Endothelial cell of umbilical vein (primary cell): ENCODE results near the gene DGKB. TPM values are rescaled to one million over a fixed set of nuclear protein-coding genes. Genes with fewer than 3 reads are reported as not detected.

ENCODE experiments used
- BruUV-seq: library from RNA; stranded (reverse); fragments of 400-500 nt; replicated peaks from 2 replicates; lab custom pipeline; 2021; lab: Mats Ljungman, UMichigan
- CTCF ChIA-PET: fragments of 300-600, 350-600 bp; sonication (Branson Sonifier 250); formaldehyde crosslinking; loops from one replicate; lab custom pipeline; 2021; ENCODE audit warnings: antibody characterized with exemption, inconsistent platforms; lab: Charles Lee
- POLR2A ChIA-PET: fragments of 300-600, 350-600 bp; sonication (Branson Sonifier 250); formaldehyde crosslinking; loops from one replicate; lab custom pipeline; 2021; ENCODE audit warnings: antibody characterized with exemption, inconsistent platforms; lab: Charles Lee
- DNase-seq: peaks from one replicate; pipeline ENCODE4 v3.0.0-alpha.2; 2011; ENCODE audit warnings: low read depth, low spot score
- FAIRE-seq: peaks from 2 replicates; lab custom pipeline; 2011; peaks lifted over from hg19 to GRCh38; lab: Jason Lieb, UNC
- H2AFZ ChIP-seq: 2 replicates; pipeline ENCODE4 v1.6.0; 2012; ENCODE audit warnings: low read depth, low read length, control low read depth, inconsistent platforms
- H3K27ac ChIP-seq: 2 replicates; pipeline ENCODE4 v1.5.1; 2011; ENCODE audit warnings: low read depth, mild to moderate bottlenecking, control low read depth, low read length, moderate library complexity; ENCODE audit not compliant: insufficient read depth
- H3K27me3 ChIP-seq, 2 experiments: 2 replicates each; pipeline versions ENCODE4 v1.6.0 to v1.6.1; 2011; ENCODE audit warnings: low read length in 2 of 2, mixed read lengths in 1 of 2; ENCODE audit not compliant: control insufficient read depth in 2 of 2, insufficient read depth in 2 of 2
- H3K36me3 ChIP-seq, 2 experiments: 2 replicates in 1 of 2; 3 replicates in 1 of 2; pipeline ENCODE4 v1.5.1; 2011; ENCODE audit warnings: low read length in 2 of 2, mild to moderate bottlenecking in 1 of 2, moderate library complexity in 1 of 2; ENCODE audit not compliant: control insufficient read depth in 2 of 2, insufficient read depth in 2 of 2; ENCODE audit errors: extremely low read depth in 1 of 2
- H3K4me1 ChIP-seq: 3 replicates; pipeline ENCODE4 v1.5.1; 2011; ENCODE audit warnings: mild to moderate bottlenecking, low read length; ENCODE audit not compliant: control insufficient read depth, insufficient read depth; ENCODE audit errors: extremely low read depth
- H3K4me2 ChIP-seq: 2 replicates; pipeline ENCODE4 v1.6.1; 2011; ENCODE audit warnings: low read length, control low read depth, mixed read lengths; ENCODE audit not compliant: insufficient read depth
- H3K4me3 ChIP-seq, 3 experiments: fragments of 200-600 bp in 1 of 3; sonication (generic), shearing (Covaris generic) in 1 of 3; replicated peaks in 1 of 3; 2 replicates each; pipeline ENCODE4 v1.5.1; 2011 to 2016; ENCODE audit warnings: control low read depth in 3 of 3, low read length in 3 of 3, mild to moderate bottlenecking in 2 of 3, inconsistent platforms in 1 of 3, low read depth in 1 of 3, moderate library complexity in 1 of 3; ENCODE audit not compliant: insufficient read depth in 1 of 3
- H3K79me2 ChIP-seq: 2 replicates; pipeline ENCODE4 v1.6.0; 2012; ENCODE audit warnings: low read length, inconsistent platforms; ENCODE audit not compliant: control insufficient read depth, insufficient read depth
- H3K9ac ChIP-seq: replicated peaks from 2 replicates; pipeline ENCODE3; 2011; ENCODE audit warnings: low read length, control low read depth; ENCODE audit not compliant: insufficient read depth; ENCODE audit errors: extremely low read depth
- H3K9me1 ChIP-seq: replicated peaks from 3 replicates; pipeline ENCODE4 v1.6.0; 2011; ENCODE audit warnings: mild to moderate bottlenecking, low read length; ENCODE audit not compliant: control insufficient read depth, insufficient read depth; ENCODE audit errors: extremely low read depth
- H3K9me3 ChIP-seq: replicated peaks from 2 replicates; pipeline ENCODE4 v1.5.1; 2012; ENCODE audit warnings: low read length, inconsistent platforms; ENCODE audit not compliant: control insufficient read depth, insufficient read depth
- H4K20me1 ChIP-seq: replicated peaks from 2 replicates; pipeline ENCODE3; 2011; ENCODE audit warnings: mild to moderate bottlenecking, low read length; ENCODE audit not compliant: control insufficient read depth, insufficient read depth; ENCODE audit errors: extremely low read depth
- CTCF ChIP-seq, 2 donors: IDR thresholded peaks; 1 replicate in 1 of 2; 2 replicates in 1 of 2; pipeline ENCODE4 v1.5.1; 2011; ENCODE audit warnings: low read length in 2 of 2, mild to moderate bottlenecking in 2 of 2, moderate library complexity in 2 of 2, control low read depth in 1 of 2, inconsistent platforms in 1 of 2, low read depth in 1 of 2; ENCODE audit not compliant: insufficient read depth in 1 of 2; ENCODE audit errors: extremely low read depth in 1 of 2
- EZH2 ChIP-seq: IDR thresholded peaks from 2 replicates; pipeline ENCODE4 v1.6.1; 2012; ENCODE audit warnings: borderline replicate concordance, low read depth, mild to moderate bottlenecking, moderate library complexity, low read length, inconsistent platforms; ENCODE audit not compliant: severe bottlenecking
- FOS ChIP-seq: IDR thresholded peaks from 2 replicates; pipeline ENCODE4 v1.6.1; 2011; ENCODE audit warnings: mild to moderate bottlenecking, low read length, moderate library complexity, borderline replicate concordance; ENCODE audit not compliant: insufficient read depth
- GATA2 ChIP-seq: IDR thresholded peaks from 2 replicates; pipeline ENCODE4 v1.7.0; 2011; ENCODE audit warnings: low read depth, mild to moderate bottlenecking, moderate library complexity, mixed read lengths, low read length; ENCODE audit not compliant: insufficient read length, insufficient read depth
- JUN ChIP-seq: IDR thresholded peaks from 2 replicates; pipeline ENCODE4 v1.6.1; 2011; ENCODE audit warnings: borderline replicate concordance, low read depth; ENCODE audit not compliant: insufficient read length, insufficient read depth
- MAX ChIP-seq: IDR thresholded peaks from 2 replicates; pipeline ENCODE4 v1.6.1; 2011; ENCODE audit not compliant: insufficient read depth, insufficient read length
- MYC ChIP-seq: IDR thresholded peaks from one replicate; pipeline ENCODE4 v1.6.1; 2011; ENCODE audit warnings: mild to moderate bottlenecking, low read depth, low read length
- POLR2A ChIP-seq: IDR thresholded peaks from 2 replicates; pipeline ENCODE4 v1.6.1; 2012; ENCODE audit warnings: low read depth, mild to moderate bottlenecking, control low read depth, low read length
- POLR2AphosphoS5 ChIP-seq: IDR thresholded peaks from 2 replicates; pipeline ENCODE4 v1.6.1; 2012; ENCODE audit warnings: low read depth, mild to moderate bottlenecking, control low read depth, low read length, moderate library complexity; ENCODE audit not compliant: insufficient read depth
- dilution Hi-C: fragments of 300-500 bp; cut with MboI; formaldehyde crosslinking; loops from one replicate; pipeline ENCODE4 v1.15.0; 2019; ENCODE audit warnings: low sequenced_read_pairs; ENCODE audit not compliant: extremely low pct_ligation_motif_present
- intact Hi-C: fragments of 100-400 bp; cut with micrococcal nuclease; formaldehyde crosslinking; loops from one replicate; pipeline ENCODE4 v1.10.0; 2022
- polyA plus RNA-seq, 4 experiments: library from polyadenylated mRNA; depleted of rRNA in 3 of 4; stranded (reverse) in 3 of 4; unstranded in 1 of 4; fragments of >200 nt; gene quantifications; 2 replicates each; pipeline versions ENCODE4 v1.2.1 to v1.2.3, GENCODE V29; 2011 to 2012; ENCODE audit warnings: missing spikeins in 1 of 4
- total RNA-seq: library from RNA; stranded (reverse); gene quantifications from 2 replicates; pipeline ENCODE4 v1.2.3, GENCODE V29; 2021

Gene DGKB
- total and polyA plus RNA-seq, 2 donors (not counting 3 experiments of a cell fraction or from before 2014, with no cell fraction given): not detected

GRCh38 chr7:14260011-14260410 is 642.5 kb downstream of the DGKB start:
- DNase-seq (no peak), FAIRE-seq (no peak)
- H3K9me1 ChIP-seq: no peaks in the 10 kb centered on the region
- no peaks in the 10 kb centered on the region for H3K27me3 ChIP-seq
- no peaks in the 10 kb centered on the region for H3K79me2 ChIP-seq
- H3K9ac ChIP-seq: no peak overlapping the region
- TF ChIP-seq CTCF (IDR thresholded peaks at IDR 0.05; ENCODE audit: extremely low read depth in 1 of 2, insufficient read depth in 1 of 2, low read depth in 1 of 2, low read length in 2 of 2) (no peak), EZH2 (no peak), GATA2 (no peak), JUN (no peak), MYC (no peak), MAX (no peak)
- intact Hi-C loops: no loop called here
- POLR2A ChIA-PET: no interaction called here
- dilution Hi-C loops: no loop called here
- no peaks in the 10 kb centered on the region for H3K36me3 ChIP-seq
- H4K20me1 ChIP-seq: no peaks in the 10 kb centered on the region
- CTCF ChIA-PET: no interaction called here
- no peak overlapping the region for H2AFZ ChIP-seq
- H3K4me3 ChIP-seq: no peak overlapping the region
- no peak overlapping the region for H3K27ac ChIP-seq
- no TSS peak for BruUV-seq
- H3K9me3 ChIP-seq: no peaks in the 10 kb centered on the region
- no peak overlapping the region for H3K4me2 ChIP-seq
- no peaks in the 10 kb centered on the region for H3K4me1 ChIP-seq

- CTCF ChIA-PET: no interaction called here
- H3K9me1 ChIP-seq: no peaks in the 10 kb centered on the region
- H3K4me2 ChIP-seq: no peak overlapping the region
- no peaks in the 10 kb centered on the region for H3K4me1 ChIP-seq
- no peak for DNase-seq
- no peaks in the 10 kb centered on the region for H3K79me2 ChIP-seq
- H3K9ac ChIP-seq: no peak overlapping the region
- no peaks in the 10 kb centered on the region for H3K36me3 ChIP-seq
- H3K27ac ChIP-seq: no peak overlapping the region
- no peak overlapping the region for H2AFZ ChIP-seq
- FAIRE-seq: no peak
- dilution Hi-C loops (no loop called here), intact Hi-C loops (no loop called here)
- H3K9me3 ChIP-seq: no peaks in the 10 kb centered on the region
- no peaks in the 10 kb centered on the region for H4K20me1 ChIP-seq
- POLR2A ChIA-PET: no interaction called here
- H3K27me3 ChIP-seq: no peaks in the 10 kb centered on the region
- H3K4me3 ChIP-seq: no peak overlapping the region
- BruUV-seq: no TSS peak
- TF ChIP-seq MAX (no peak), EZH2 (no peak), MYC (no peak), POLR2AphosphoS5 (no peak), JUN (no peak), FOS (no peak), GATA2 (no peak), CTCF (IDR thresholded peaks at IDR 0.05; ENCODE audit: extremely low read depth in 1 of 2, insufficient read depth in 1 of 2, low read depth in 1 of 2, low read length in 2 of 2) (no peak), POLR2A (no peak)
These were observed 643.7 kb downstream of the DGKB start for GRCh38 chr7:14258861-14259260.
